HEK293 (cell line): ENCODE measurements around the gene CYS1.

Experiments
- GFI1B ChIP-seq: fragments of 450-650 bp; formaldehyde crosslinking; IDR thresholded peaks from 2 replicates; pipeline ENCODE4 v1.5.1; 2016; ENCODE audit warnings: missing biosample characterization, missing genetic modification characterization
- GLI2 ChIP-seq: fragments of 450-650 bp; formaldehyde crosslinking; IDR thresholded peaks from 2 replicates; pipeline ENCODE4; 2017; ENCODE audit warnings: missing biosample characterization, missing genetic modification characterization, low read depth, borderline replicate concordance
- HOXC10 ChIP-seq: sonication (generic); formaldehyde crosslinking; IDR thresholded peaks from 2 replicates; pipeline ENCODE4 v1.8.1; 2023; ENCODE audit warnings: mild to moderate bottlenecking, missing genetic modification reagents
- KLF7 ChIP-seq: fragments of 450-650 bp; formaldehyde crosslinking; IDR thresholded peaks from 2 replicates; pipeline ENCODE4 v1.5.1; 2016; ENCODE audit warnings: missing biosample characterization, missing genetic modification characterization, borderline replicate concordance
- PBX3 ChIP-seq: sonication (generic); formaldehyde crosslinking; IDR thresholded peaks from 2 replicates; pipeline ENCODE4 v1.8.1; 2022; ENCODE audit warnings: mild to moderate bottlenecking, moderate library complexity, missing genetic modification reagents
- PRDM6 ChIP-seq: fragments of 450-650 bp; formaldehyde crosslinking; IDR thresholded peaks from 2 replicates; pipeline ENCODE4 v1.5.1; 2017; ENCODE audit warnings: missing biosample characterization, missing genetic modification characterization
- SP3 ChIP-seq: fragments of 450-650 bp; formaldehyde crosslinking; IDR thresholded peaks from 2 replicates; pipeline ENCODE4 v1.5.1; 2016; ENCODE audit warnings: missing biosample characterization, missing genetic modification characterization
- YY2 ChIP-seq: fragments of 450-650 bp; formaldehyde crosslinking; IDR thresholded peaks from 2 replicates; pipeline ENCODE4 v1.5.1; 2016; ENCODE audit warnings: missing biosample characterization, missing genetic modification characterization
- ZBTB1 ChIP-seq: fragments of 450-650 bp; formaldehyde crosslinking; IDR thresholded peaks from 2 replicates; pipeline ENCODE4 v1.5.1; 2016; ENCODE audit warnings: missing biosample characterization, missing genetic modification characterization
- ZBTB11 ChIP-seq: fragments of 450-650 bp; formaldehyde crosslinking; conservative IDR thresholded peaks from 2 replicates; pipeline ENCODE4 v1.5.1; 2016; ENCODE audit warnings: low read depth, missing biosample characterization, missing genetic modification characterization
- ZBTB26 ChIP-seq: fragments of 450-650 bp; formaldehyde crosslinking; optimal IDR thresholded peaks from 2 replicates; pipeline ENCODE3; 2016; ENCODE audit warnings: missing biosample characterization, mild to moderate bottlenecking, missing genetic modification characterization
- ZEB2 ChIP-seq: fragments of 450-650 bp; formaldehyde crosslinking; IDR thresholded peaks from 2 replicates; pipeline ENCODE4 v1.5.1; 2016; ENCODE audit warnings: missing biosample characterization, missing genetic modification characterization
- ZNF114 ChIP-seq: fragments of 450-650 bp; formaldehyde crosslinking; IDR thresholded peaks from 2 replicates; pipeline ENCODE4 v1.5.0; 2017; ENCODE audit warnings: missing biosample characterization, missing genetic modification characterization
- ZNF155 ChIP-seq: fragments of 450-650 bp; formaldehyde crosslinking; IDR thresholded peaks from 2 replicates; pipeline ENCODE4 v1.5.1; 2016; ENCODE audit warnings: missing biosample characterization, missing genetic modification characterization
- ZNF19 ChIP-seq: fragments of 450-650 bp; formaldehyde crosslinking; IDR thresholded peaks from 2 replicates; pipeline ENCODE4; 2016; ENCODE audit warnings: missing biosample characterization, missing genetic modification characterization, low read depth
- ZNF211 ChIP-seq: fragments of 450-650 bp; formaldehyde crosslinking; IDR thresholded peaks from 2 replicates; pipeline ENCODE4 v1.5.1; 2016; ENCODE audit warnings: low read depth, missing biosample characterization, missing genetic modification characterization
- ZNF239 ChIP-seq: fragments of 450-650 bp; formaldehyde crosslinking; IDR thresholded peaks from 2 replicates; pipeline ENCODE4 v1.5.1; 2016; ENCODE audit warnings: missing biosample characterization, missing genetic modification characterization
- ZNF274 ChIP-seq, 2 experiments: fragments of 200-500 bp in 1 of 2; fragments of 450-650 bp in 1 of 2; sonication (Bioruptor generic) in 1 of 2; formaldehyde crosslinking in 1 of 2; IDR thresholded peaks; 2 replicates each; pipeline versions ENCODE4 v1.5.1 to v1.6.1; 2014 to 2016; ENCODE audit warnings: borderline replicate concordance in 1 of 2, inconsistent platforms in 1 of 2, low read length in 1 of 2, missing biosample characterization in 1 of 2, missing genetic modification characterization in 1 of 2
- ZNF350 ChIP-seq: fragments of 450-650 bp; formaldehyde crosslinking; IDR thresholded peaks from 2 replicates; pipeline ENCODE4 v1.5.0; 2017; ENCODE audit warnings: missing biosample characterization, mild to moderate bottlenecking, missing genetic modification characterization
- ZNF433 ChIP-seq: fragments of 450-650 bp; formaldehyde crosslinking; IDR thresholded peaks from 2 replicates; pipeline ENCODE4 v1.5.1; 2016; ENCODE audit warnings: missing biosample characterization, missing genetic modification characterization, low read depth
- ZNF473 ChIP-seq: fragments of 450-650 bp; formaldehyde crosslinking; IDR thresholded peaks from 2 replicates; pipeline ENCODE4 v1.5.1; 2017; ENCODE audit warnings: missing biosample characterization, missing genetic modification characterization
- ZNF544 ChIP-seq: fragments of 450-650 bp; formaldehyde crosslinking; IDR thresholded peaks from 2 replicates; pipeline ENCODE4 v1.5.0; 2017; ENCODE audit warnings: missing biosample characterization, missing genetic modification characterization
- ZNF677 ChIP-seq: fragments of 450-650 bp; IDR thresholded peaks from 2 replicates; pipeline ENCODE4 v1.5.0; 2018; ENCODE audit warnings: missing biosample characterization, mild to moderate bottlenecking, missing genetic modification characterization, moderate library complexity
- ZNF747 ChIP-seq: fragments of 450-650 bp; formaldehyde crosslinking; IDR thresholded peaks from 2 replicates; pipeline ENCODE4 v1.5.1; 2016; ENCODE audit warnings: missing biosample characterization, missing genetic modification characterization
- ZSCAN30 ChIP-seq: fragments of 450-650 bp; IDR thresholded peaks from 2 replicates; pipeline ENCODE4 v1.5.1; 2018; ENCODE audit warnings: missing biosample characterization, mild to moderate bottlenecking, missing genetic modification characterization, moderate library complexity
- TF ChIP-seq, protein P1 (sequence below): fragments of 450-650 bp; formaldehyde crosslinking; IDR thresholded peaks from 2 replicates; pipeline ENCODE4 v1.5.1; 2016; ENCODE audit warnings: missing biosample characterization, missing genetic modification characterization

Gene CYS1

DNA sequence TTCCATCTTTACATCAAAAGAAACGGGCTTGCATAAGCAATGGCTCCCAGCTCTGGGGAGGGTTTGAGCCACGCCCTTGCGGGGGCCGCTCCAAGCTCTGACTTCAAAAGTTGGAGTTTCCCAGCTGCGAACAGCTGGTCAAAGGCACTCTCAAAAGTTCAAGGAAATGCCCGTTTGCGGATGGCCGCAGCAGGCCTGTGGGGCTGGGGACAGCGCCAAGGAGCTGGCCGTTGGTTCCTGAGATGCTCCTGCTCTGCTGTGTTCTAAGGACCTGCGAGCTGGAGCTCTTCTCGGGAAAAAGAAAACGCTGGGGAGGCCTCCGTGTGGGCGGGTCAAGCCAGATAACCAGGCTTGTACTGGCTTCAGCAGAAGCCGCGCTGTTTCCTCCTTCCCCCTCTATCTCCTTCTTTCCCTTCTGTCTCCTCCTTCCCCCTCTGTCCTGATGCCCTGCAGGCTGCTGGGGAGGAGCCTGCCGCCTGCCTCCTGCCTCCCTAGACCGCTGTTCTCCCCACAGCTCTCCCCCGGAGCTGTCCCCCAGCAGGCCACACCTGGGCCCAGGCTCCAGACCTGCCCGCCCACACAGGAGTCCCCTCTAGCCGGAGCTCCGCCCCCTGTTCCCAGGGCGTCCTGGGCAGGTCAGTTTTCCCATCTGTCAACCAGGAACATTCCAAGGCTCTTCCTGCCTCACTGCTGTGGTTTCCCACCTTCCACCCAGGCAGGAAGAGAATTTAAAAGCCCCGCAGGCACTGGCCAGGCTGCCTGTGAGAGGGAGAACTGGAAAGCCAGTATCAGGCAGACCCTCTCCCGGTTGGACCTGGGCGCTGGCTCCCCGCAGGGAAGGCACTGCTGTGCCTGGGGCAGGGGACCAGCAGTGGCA lies 22.7 kb downstream of the CYS1 start (continued):
- no peak for TF ChIP-seq ZNF677
- no peak for TF ChIP-seq PBX3 (CRISPR knock-in tag)
- TF ChIP-seq ZNF747: no peak
- no peak for TF ChIP-seq ZSCAN30 (tag by site-specific recombination)
- TF ChIP-seq HOXC10 (CRISPR knock-in tag): no peak
- no peak for TF ChIP-seq ZNF114 (tag by site-specific recombination)
- no peak for TF ChIP-seq KLF7 (tag by site-specific recombination)
- TF ChIP-seq ZBTB11 (tag by site-specific recombination): no peak
- no peak for TF ChIP-seq GFI1B (tag by site-specific recombination)
- TF ChIP-seq GLI2 (tag by site-specific recombination): no peak
- TF ChIP-seq, protein P1, sequence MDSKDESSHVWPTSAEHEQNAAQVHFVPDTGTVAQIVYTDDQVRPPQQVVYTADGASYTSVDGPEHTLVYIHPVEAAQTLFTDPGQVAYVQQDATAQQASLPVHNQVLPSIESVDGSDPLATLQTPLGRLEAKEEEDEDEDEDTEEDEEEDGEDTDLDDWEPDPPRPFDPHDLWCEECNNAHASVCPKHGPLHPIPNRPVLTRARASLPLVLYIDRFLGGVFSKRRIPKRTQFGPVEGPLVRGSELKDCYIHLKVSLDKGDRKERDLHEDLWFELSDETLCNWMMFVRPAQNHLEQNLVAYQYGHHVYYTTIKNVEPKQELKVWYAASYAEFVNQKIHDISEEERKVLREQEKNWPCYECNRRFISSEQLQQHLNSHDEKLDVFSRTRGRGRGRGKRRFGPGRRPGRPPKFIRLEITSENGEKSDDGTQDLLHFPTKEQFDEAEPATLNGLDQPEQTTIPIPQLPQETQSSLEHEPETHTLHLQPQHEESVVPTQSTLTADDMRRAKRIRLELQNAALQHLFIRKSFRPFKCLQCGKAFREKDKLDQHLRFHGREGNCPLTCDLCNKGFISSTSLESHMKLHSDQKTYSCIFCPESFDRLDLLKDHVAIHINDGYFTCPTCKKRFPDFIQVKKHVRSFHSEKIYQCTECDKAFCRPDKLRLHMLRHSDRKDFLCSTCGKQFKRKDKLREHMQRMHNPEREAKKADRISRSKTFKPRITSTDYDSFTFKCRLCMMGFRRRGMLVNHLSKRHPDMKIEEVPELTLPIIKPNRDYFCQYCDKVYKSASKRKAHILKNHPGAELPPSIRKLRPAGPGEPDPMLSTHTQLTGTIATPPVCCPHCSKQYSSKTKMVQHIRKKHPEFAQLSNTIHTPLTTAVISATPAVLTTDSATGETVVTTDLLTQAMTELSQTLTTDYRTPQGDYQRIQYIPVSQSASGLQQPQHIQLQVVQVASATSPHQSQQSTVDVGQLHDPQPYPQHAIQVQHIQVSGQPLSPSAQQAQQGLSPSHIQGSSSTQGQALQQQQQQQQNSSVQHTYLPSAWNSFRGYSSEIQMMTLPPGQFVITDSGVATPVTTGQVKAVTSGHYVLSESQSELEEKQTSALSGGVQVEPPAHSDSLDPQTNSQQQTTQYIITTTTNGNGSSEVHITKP: peak; percentile 64
- TF ChIP-seq ZNF350 (tag by site-specific recombination): no peak
- no peak for TF ChIP-seq ZNF473 (tag by site-specific recombination)
- no peak for TF ChIP-seq YY2 (tag by site-specific recombination)
- TF ChIP-seq ZNF433 (tag by site-specific recombination): no peak
- TF ChIP-seq ZNF19: no peak
- no peak for TF ChIP-seq ZNF211
- TF ChIP-seq ZNF274 (IDR thresholded peaks at IDR 0.05; ENCODE audit: low read length): no peak
- no peak for TF ChIP-seq ZNF274 (tag by site-specific recombination; IDR thresholded peaks at IDR 0.05; ENCODE audit: borderline replicate concordance)
- no peak for TF ChIP-seq PRDM6 (tag by site-specific recombination)
- no peak for TF ChIP-seq ZNF544 (tag by site-specific recombination)
- peak; percentile 82 for TF ChIP-seq SP3 (tag by site-specific recombination)
- TF ChIP-seq ZNF155 (tag by site-specific recombination): no peak
- TF ChIP-seq ZBTB26 (tag by site-specific recombination): no peak
- no peak for TF ChIP-seq ZEB2 (tag by site-specific recombination)
- TF ChIP-seq ZNF239 (tag by site-specific recombination): no peak
- no peak for TF ChIP-seq ZBTB1 (tag by site-specific recombination)
